ENCODE results near the gene GCGR. TPM values are rescaled to one million over a fixed set of nuclear protein-coding genes. Genes with fewer than 3 reads are reported as not detected.
A peak's percentile ranks its signal among the peaks of the same experiment; 100 is the strongest.

The GCGR gene
- total RNA-seq, result 9.3 TPM
- polyA plus RNA-seq (ENCODE audit: insufficient read depth, low read depth, low replicate concordance), result 37.2 TPM
- long read RNA-seq, donor 1, partial matches to known transcripts, result 0 of 1 reads
- long read RNA-seq, donor 1, other reads (novel, unspliced or antisense), result 0 of 1 reads
- long read RNA-seq, donor 2, partial matches to known transcripts, result 0 of 2 reads
- long read RNA-seq, donor 2, other reads (novel, unspliced or antisense), result 0 of 2 reads
- long read RNA-seq, donor 3, partial matches to known transcripts, result 0 of 1 reads
- long read RNA-seq, donor 3, other reads (novel, unspliced or antisense), result 0 of 1 reads
- long read RNA-seq, donor 4, partial matches to known transcripts, result 0 of 1 reads
- long read RNA-seq, donor 4, other reads (novel, unspliced or antisense), result 0 of 1 reads
- long read RNA-seq, donor 5, result 0 reads
- long read RNA-seq, donor 6, partial matches to known transcripts, result 0 of 3 reads
- long read RNA-seq, donor 6, other reads (novel, unspliced or antisense), result 0 of 3 reads
- long read RNA-seq, donor 7, transcript GCGR-201 (14 exons, 2,051 nt), result major isoform, 6 of 19 reads
- long read RNA-seq, donor 7, partial matches to known transcripts, result 3 of 19 reads
- long read RNA-seq, donor 7, other reads (novel, unspliced or antisense), result 10 of 19 reads
- long read RNA-seq, donor 8, partial matches to known transcripts, result 0 of 1 reads
- long read RNA-seq, donor 8, other reads (novel, unspliced or antisense), result 0 of 1 reads
- long read RNA-seq, donor 9, result 0 reads
- long read RNA-seq, donor 10, partial matches to known transcripts, result 0 of 1 reads
- long read RNA-seq, donor 10, other reads (novel, unspliced or antisense), result 0 of 1 reads

DNA sequence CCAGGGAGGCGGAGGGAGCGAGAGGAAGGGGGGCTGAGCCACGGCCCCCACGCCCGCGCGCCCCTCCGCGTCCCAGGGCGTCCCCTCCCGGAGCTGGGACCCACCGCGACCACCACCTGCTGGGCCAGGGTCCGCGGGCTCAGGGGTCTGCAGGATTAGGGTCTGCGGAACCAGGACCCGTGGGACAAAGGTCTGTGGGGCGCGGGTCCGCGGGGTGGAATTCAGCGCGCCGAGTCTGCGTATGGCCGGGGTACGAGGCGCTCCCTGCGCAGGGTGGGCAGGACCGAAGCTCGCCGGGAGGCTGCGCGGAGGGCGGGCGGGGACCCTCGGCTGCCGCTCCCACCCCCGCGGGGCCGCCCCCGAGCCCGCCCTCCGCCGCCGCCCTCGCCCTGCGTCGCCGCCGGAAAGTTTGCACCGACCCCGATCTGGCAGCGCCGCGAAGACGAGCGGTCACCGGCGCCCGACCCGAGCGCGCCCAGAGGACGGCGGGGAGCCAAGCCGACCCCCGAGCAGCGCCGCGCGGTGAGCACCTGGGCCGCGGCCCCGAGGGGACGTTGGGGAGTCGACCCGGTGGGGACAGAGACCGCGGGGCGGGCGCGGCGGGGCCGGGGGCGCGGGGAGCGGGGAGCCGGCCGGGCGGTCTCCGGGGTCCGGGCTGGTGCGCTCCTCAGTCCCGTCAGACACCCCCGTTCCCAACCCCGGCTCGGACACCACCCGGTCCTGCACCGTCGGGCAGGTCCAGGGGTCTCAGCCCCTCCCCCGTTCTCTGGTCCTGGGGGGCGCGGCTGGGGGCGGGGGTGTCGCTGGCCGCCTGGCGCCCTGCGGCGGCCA lies at the start of gene GCGR:
TSS of gene GCGR (plus strand) at position 423 of the 831 bp plus-strand sequence. CDS start 4,869 bp downstream, outside the sequence.
- DNase-seq, result peak in 2 of 5 donors; percentile 31 to 67
- Histone ChIP-seq H3K27ac (ENCODE audit: low read depth in 2 of 2, low read length in 2 of 2) (peak within 1 kb of the TSS; percentile 9 to 60), H3K36me3 (ENCODE audit: control insufficient read depth in 2 of 3, insufficient read depth in 3 of 3, low read length in 3 of 3) (no peaks in the 10 kb centered on the region), H3K9me3 (ENCODE audit: control insufficient read depth in 2 of 3, insufficient read depth in 1 of 3, low read length in 3 of 3) (no peaks in the 10 kb centered on the region), H3K4me1 (ENCODE audit: control insufficient read depth in 2 of 3, insufficient read depth in 2 of 3, low read depth in 1 of 3, low read length in 3 of 3) (no peaks in the 10 kb centered on the region), H3K9ac (ENCODE audit: low read length in 3 of 3) (peak within 1 kb of the TSS in 1 of 3 donors; percentile 40), H3K4me3 (ENCODE audit: low read length in 3 of 3) (peak within 1 kb of the TSS in 1 of 3 donors; percentile 39), H3K27me3 (ENCODE audit: control insufficient read depth, insufficient read depth, low read length) (peaks cover 5% of the 10 kb centered on the region)
- intact Hi-C loops (cut with DNase I), result no loop called here
- FAIRE-seq, result no peak
- TF ChIP-seq, protein P1, sequence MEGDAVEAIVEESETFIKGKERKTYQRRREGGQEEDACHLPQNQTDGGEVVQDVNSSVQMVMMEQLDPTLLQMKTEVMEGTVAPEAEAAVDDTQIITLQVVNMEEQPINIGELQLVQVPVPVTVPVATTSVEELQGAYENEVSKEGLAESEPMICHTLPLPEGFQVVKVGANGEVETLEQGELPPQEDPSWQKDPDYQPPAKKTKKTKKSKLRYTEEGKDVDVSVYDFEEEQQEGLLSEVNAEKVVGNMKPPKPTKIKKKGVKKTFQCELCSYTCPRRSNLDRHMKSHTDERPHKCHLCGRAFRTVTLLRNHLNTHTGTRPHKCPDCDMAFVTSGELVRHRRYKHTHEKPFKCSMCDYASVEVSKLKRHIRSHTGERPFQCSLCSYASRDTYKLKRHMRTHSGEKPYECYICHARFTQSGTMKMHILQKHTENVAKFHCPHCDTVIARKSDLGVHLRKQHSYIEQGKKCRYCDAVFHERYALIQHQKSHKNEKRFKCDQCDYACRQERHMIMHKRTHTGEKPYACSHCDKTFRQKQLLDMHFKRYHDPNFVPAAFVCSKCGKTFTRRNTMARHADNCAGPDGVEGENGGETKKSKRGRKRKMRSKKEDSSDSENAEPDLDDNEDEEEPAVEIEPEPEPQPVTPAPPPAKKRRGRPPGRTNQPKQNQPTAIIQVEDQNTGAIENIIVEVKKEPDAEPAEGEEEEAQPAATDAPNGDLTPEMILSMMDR (IDR thresholded peaks at IDR 0.05; ENCODE audit: borderline replicate concordance, extremely low read depth, insufficient read depth), result no peak

DNA sequence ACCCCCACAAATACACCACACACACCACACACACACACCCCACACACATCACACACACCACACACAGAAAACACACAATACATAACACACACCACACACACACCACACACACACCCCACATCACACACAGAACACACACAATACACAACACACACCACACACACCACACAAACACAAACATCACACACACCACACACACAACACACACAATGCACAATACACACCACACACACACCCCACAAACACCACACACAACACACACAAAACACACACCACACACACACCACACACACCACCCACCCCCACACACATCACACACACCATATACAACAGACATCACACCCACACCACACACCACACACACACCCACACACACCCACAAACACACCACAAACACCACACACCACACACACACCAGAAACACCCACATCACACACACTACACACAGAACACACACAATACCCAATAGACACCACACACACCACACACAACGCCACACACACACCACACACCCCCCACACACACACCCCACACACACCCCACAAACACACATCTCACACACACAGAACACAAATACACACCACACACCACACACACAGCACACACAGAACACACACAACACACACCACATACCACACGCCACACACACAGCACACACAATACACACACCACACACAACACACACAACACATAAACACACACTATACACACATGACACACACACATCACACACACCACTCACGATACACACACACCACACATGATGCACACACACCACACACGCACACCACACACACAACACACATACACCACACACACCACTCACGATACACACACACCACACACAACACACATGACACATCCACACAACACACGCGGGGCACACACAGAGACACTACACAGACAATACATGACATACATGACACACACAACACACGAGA lies 11.0 kb upstream of the GCGR start:
- no peak for FAIRE-seq
- TF ChIP-seq, protein P1 (IDR thresholded peaks at IDR 0.05; ENCODE audit: borderline replicate concordance, extremely low read depth, insufficient read depth), result no peak

DNA sequence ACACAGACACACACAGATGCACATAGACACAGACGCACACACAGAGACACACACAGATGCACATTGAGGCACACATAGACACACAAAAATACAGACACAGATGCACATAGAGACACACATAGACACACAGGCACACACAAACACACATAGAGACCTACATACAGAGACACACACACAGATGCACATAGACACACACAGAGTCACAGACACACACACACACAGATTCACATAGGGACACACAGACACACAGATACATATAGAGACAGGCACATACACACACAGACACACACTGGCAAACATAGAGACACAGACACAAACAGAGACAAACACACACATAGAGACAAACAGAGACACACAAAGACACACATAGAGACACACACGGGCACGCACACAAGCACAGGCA lies 9.9 kb upstream of the GCGR start:
- Histone ChIP-seq H3K9me3 (ENCODE audit: control insufficient read depth in 2 of 3, insufficient read depth in 1 of 3, low read length in 3 of 3) (peaks cover 0 to 3% (median 0%) of the 10 kb centered on the region in 3 donors), H3K27ac (ENCODE audit: low read depth in 2 of 2, low read length in 2 of 2) (no peak overlapping the region), H3K27me3 (ENCODE audit: control insufficient read depth, insufficient read depth, low read length) (peaks cover 3% of the 10 kb centered on the region), H3K4me3 (ENCODE audit: low read length in 3 of 3) (peak overlapping the region in 1 of 3 donors; percentile 7), H3K36me3 (ENCODE audit: control insufficient read depth in 2 of 3, insufficient read depth in 3 of 3, low read length in 3 of 3) (no peaks in the 10 kb centered on the region), H3K4me1 (ENCODE audit: control insufficient read depth in 2 of 3, insufficient read depth in 2 of 3, low read depth in 1 of 3, low read length in 3 of 3) (no peaks in the 10 kb centered on the region), H3K9ac (ENCODE audit: low read length in 3 of 3) (no peak overlapping the region)
- FAIRE-seq (no peak), DNase-seq (no peak)
- TF ChIP-seq, protein P1 (IDR thresholded peaks at IDR 0.05; ENCODE audit: borderline replicate concordance, extremely low read depth, insufficient read depth), result no peak
- intact Hi-C loops (cut with DNase I), result no loop called here

More for the DNA sequence above, 11.0 kb upstream of the GCGR start:
- peaks cover 3% of the 10 kb centered on the region for H3K27me3 ChIP-seq (ENCODE audit: control insufficient read depth, insufficient read depth, low read length)
- DNase-seq, result no peak
- H3K9ac ChIP-seq (ENCODE audit: low read length in 3 of 3), result no peak overlapping the region
- no peaks in the 10 kb centered on the region for H3K36me3 ChIP-seq (ENCODE audit: control insufficient read depth in 2 of 3, insufficient read depth in 3 of 3, low read length in 3 of 3)
- intact Hi-C loops (cut with DNase I), result no loop called here
- H3K9me3 ChIP-seq (ENCODE audit: control insufficient read depth in 2 of 3, insufficient read depth in 1 of 3, low read length in 3 of 3), result peaks cover 0 to 3% (median 0%) of the 10 kb centered on the region in 3 donors
- no peak overlapping the region for H3K27ac ChIP-seq (ENCODE audit: low read depth in 2 of 2, low read length in 2 of 2)
- peak overlapping the region in 1 of 3 donors; percentile 27 for H3K4me3 ChIP-seq (ENCODE audit: low read length in 3 of 3)
- no peaks in the 10 kb centered on the region for H3K4me1 ChIP-seq (ENCODE audit: control insufficient read depth in 2 of 3, insufficient read depth in 2 of 3, low read depth in 1 of 3, low read length in 3 of 3)

All from kidney (tissue), 22 donors.